Gastroesophageal sphincter (tissue), 4 donors: ENCODE results near the gene NAA25. TPM values are rescaled to one million over a fixed set of nuclear protein-coding genes. Genes with fewer than 3 reads are reported as not detected.
A peak's percentile ranks its signal among the peaks of the same experiment; 100 is the strongest.
"Not testable (repeated sequence)": the region's sequence is repeated elsewhere in the genome, so short reads cannot be mapped to it uniquely, and the experiment has no call there.

Source experiments
- ATAC-seq: fragments of 150-250 bp; one replicate; pipeline ENCODE4 v1.9.1; 2016; ENCODE audit warnings: mild to moderate bottlenecking, moderate library complexity
- H3K27ac ChIP-seq, 4 donors: fragments of 200-600 bp; sonication (generic) in 3 of 4; 1 replicate in 3 of 4; 2 replicates in 1 of 4; pipeline ENCODE4 v1.5.1; 2016 to 2019
- H3K27me3 ChIP-seq: fragments of 200-600 bp; sonication (generic); one replicate; pipeline ENCODE4 v1.5.1; 2019
- H3K36me3 ChIP-seq, 2 donors: fragments of 200-600 bp; sonication (generic); one replicate each; pipeline ENCODE4 v1.5.1; 2019; ENCODE audit warnings: control low read depth in 1 of 2
- H3K4me1 ChIP-seq, 3 donors: fragments of 200-600 bp; sonication (generic); 1 replicate in 2 of 3; 2 replicates in 1 of 3; pipeline ENCODE4 v1.5.1; 2016 to 2019; ENCODE audit warnings: control low read depth in 2 of 3
- H3K4me3 ChIP-seq, 2 donors: fragments of 200-600 bp; sonication (generic); one replicate each; pipeline ENCODE4 v1.5.1; 2019; ENCODE audit warnings: mild to moderate bottlenecking in 1 of 2, moderate library complexity in 1 of 2
- H3K9me3 ChIP-seq, 3 donors: fragments of 200-600 bp; sonication (generic); one replicate each; pipeline ENCODE4 v1.5.1; 2017 to 2019; ENCODE audit warnings: control low read depth in 2 of 3
- CTCF ChIP-seq, 4 experiments: fragments of 200-600 bp in 2 of 4; fragments of 450-650 bp in 2 of 4; sonication (generic) in 1 of 4; IDR thresholded peaks; one replicate each; pipeline ENCODE4 v1.5.1; 2017 to 2019; ENCODE audit warnings: antibody characterized with exemption in 4 of 4, mild to moderate bottlenecking in 2 of 4, moderate library complexity in 2 of 4
- EP300 ChIP-seq: sonication (generic); formaldehyde crosslinking; IDR thresholded peaks from one replicate; pipeline ENCODE4 v1.6.1; 2017; ENCODE audit warnings: antibody characterized with exemption, mild to moderate bottlenecking
- POLR2A ChIP-seq, 2 donors: fragments of 450-650 bp; IDR thresholded peaks; one replicate each; pipeline ENCODE4 v1.6.1; 2017; ENCODE audit warnings: antibody characterized with exemption in 2 of 2, mild to moderate bottlenecking in 2 of 2, moderate library complexity in 1 of 2
- POLR2AphosphoS5 ChIP-seq: sonication (generic); formaldehyde crosslinking; IDR thresholded peaks from one replicate; pipeline ENCODE4 v1.6.1; 2017; ENCODE audit warnings: antibody characterized with exemption
- WGBS, 2 donors: methylation state at CpG; one replicate each; pipeline ENCODE4 v1.1.5; 2018; ENCODE audit warnings: low coverage in 1 of 2; 5-methylcytosine and 5-hydroxymethylcytosine counted together
- total RNA-seq, 4 donors: library from RNA; depleted of rRNA; stranded (reverse); fragments of >200 nt; gene quantifications; one replicate each; pipeline ENCODE4 v1.1.0, GENCODE V29; 2016

The NAA25 gene
- total RNA-seq, 4 donors from 2014 or later, result 11.1 to 22.6 (median 17.3) TPM

GRCh38 chr12:112116232-112117060 lies 7.9 kb upstream of the NAA25 start:
- peaks cover 0 to 5% (median under 1%) of the 10 kb centered on the region in 3 donors for H3K4me1 ChIP-seq
- WGBS, 2 donors, result 20 to 55% methylated on average over 3 to 4 of the region's 7 CpGs
- H3K36me3 ChIP-seq, result no peaks in the 10 kb centered on the region
- ATAC-seq, result peak; percentile 81
- TF ChIP-seq EP300 (no peak), POLR2AphosphoS5 (no peak), CTCF (IDR thresholded peaks at IDR 0.05) (no peak), POLR2A (IDR thresholded peaks at IDR 0.05) (no peak)
- H3K4me3 ChIP-seq, result no peak overlapping the region
- peak overlapping the region in 3 of 4 donors; percentile 31 to 61 (median 38) for H3K27ac ChIP-seq
- H3K27me3 ChIP-seq, result no peaks in the 10 kb centered on the region
- H3K9me3 ChIP-seq, result no peaks in the 10 kb centered on the region

DNA sequence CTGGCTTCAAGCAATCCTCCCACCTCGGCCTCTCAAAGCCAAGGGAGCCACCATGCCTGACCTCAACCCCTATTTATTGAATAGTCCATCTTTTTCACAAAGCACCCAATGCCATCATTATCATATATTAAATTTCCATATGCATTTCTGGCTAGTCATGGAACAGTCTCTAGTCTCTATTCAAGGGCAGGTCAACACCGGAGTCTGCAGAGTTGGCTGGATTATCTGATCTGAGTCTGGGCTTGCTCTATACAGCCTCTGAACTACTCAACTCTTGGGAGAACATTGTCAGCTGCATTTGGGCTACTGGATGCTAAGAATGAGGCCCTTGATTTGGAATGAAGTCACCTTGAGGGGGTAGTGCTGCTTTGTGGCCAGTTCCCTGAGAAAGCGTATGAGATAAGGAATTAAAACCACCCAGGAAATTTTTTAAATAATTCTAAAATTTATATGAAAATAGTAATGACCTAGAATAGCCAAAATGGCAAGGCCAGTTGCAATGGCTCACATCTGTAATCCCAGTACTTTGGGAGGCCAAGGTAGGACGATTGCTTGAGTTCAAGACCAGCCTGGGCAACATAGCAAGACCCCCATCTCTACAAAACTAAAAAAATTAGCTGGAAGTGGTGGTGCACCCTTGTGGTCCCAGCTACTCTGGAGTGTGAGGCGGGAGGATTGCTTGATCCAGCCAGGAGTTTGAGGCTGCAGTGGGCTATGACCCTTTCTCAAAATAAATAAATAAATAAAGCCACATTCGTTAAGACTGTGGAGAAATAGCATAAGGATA lies 6.9 kb upstream of the NAA25 start:
- H3K4me3 ChIP-seq, result no peak overlapping the region
- H3K27ac ChIP-seq, result no peak overlapping the region
- 87 to 89% methylated on average over 4 to 6 of the region's 6 CpGs for WGBS, 2 donors
- H3K27me3 ChIP-seq, result no peaks in the 10 kb centered on the region
- H3K9me3 ChIP-seq, result no peaks in the 10 kb centered on the region
- H3K36me3 ChIP-seq, result no peaks in the 10 kb centered on the region
- ATAC-seq, result no peak
- TF ChIP-seq POLR2A (IDR thresholded peaks at IDR 0.05), result no peak
- TF ChIP-seq POLR2AphosphoS5, result no peak
- TF ChIP-seq CTCF (IDR thresholded peaks at IDR 0.05), result no peak
- no peak for TF ChIP-seq EP300
- H3K4me1 ChIP-seq, result no peaks in the 10 kb centered on the region

DNA sequence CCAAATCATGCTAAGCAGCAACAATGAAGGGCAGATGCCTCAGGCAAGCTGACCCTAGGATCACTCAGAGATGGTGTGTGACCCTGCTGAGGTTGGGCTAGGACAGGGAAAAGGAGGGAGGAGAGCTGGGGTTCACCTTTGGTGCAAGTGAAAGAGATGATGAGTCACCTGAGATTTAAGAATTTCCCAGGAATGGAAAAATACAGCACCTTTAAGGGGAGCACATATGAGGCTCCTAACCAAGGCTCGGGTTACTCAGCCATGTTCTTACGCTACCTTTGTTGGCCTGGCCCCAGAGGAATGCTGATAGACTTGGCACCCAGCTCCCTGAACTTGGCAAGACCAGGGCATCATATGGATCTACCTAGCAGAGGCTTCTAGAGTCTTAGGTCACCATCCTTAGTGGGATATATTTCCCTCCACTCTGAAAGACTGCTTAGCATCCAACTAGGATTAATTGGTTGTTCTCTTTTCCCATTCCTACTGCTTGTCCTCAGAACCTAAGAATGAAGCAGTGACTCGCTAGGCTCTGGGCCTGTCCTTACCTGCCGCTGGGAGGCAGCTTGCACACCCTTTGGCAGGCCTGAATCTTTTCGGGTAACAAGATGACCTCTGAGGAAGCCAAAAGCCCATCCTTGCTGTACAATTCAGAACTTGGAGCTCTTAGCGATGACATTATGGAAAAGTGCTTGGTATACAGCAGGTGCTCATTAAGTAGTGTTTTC lies 4.0 kb upstream of the NAA25 start:
- TF ChIP-seq POLR2AphosphoS5, result no peak
- TF ChIP-seq CTCF (IDR thresholded peaks at IDR 0.05), result no peak
- no peak for TF ChIP-seq EP300
- no peak for TF ChIP-seq POLR2A (IDR thresholded peaks at IDR 0.05)
- no peak for ATAC-seq
- Histone ChIP-seq H3K27me3 (no peaks in the 10 kb centered on the region), H3K27ac (no peak overlapping the region), H3K9me3 (no peaks in the 10 kb centered on the region), H3K36me3 (no peaks in the 10 kb centered on the region), H3K4me1 (peaks cover 0 to 16% (median 3%) of the 10 kb centered on the region in 3 donors), H3K4me3 (no peak overlapping the region)
- WGBS, 2 donors, result 85% methylated on average over 5 of the region's 6 CpGs

DNA sequence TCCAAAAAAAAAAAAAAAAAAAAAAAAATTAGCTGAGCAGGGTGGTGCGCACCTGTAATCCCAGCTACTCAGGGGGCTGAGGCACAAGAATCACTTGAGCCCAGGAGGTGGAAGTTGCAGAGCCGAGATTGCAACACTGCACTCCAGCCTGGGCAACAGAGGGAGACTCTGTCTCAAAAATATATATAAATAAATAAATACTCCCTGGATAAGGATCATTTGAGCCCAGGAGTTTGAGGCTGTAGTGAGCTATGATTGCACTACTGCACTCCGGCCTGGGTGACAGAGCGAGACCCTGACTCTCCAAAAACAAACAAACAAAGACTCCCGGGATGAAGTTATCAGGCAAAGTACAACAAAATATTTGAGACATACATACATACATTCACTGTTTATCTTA lies 3.3 kb upstream of the NAA25 start:
- Histone ChIP-seq H3K27me3 (no peaks in the 10 kb centered on the region), H3K27ac (no peak overlapping the region), H3K4me3 (no peak overlapping the region), H3K4me1 (peaks cover 0 to 22% (median 6%) of the 10 kb centered on the region in 3 donors), H3K9me3 (no peaks in the 10 kb centered on the region), H3K36me3 (no peaks in the 10 kb centered on the region)
- 68 to 75% methylated on average over 5 of the region's 5 CpGs for WGBS, 2 donors
- no peak for ATAC-seq
- peak in 1 of 4 experiments; percentile 11 for TF ChIP-seq CTCF (IDR thresholded peaks at IDR 0.05)
- TF ChIP-seq EP300, result no peak
- no peak for TF ChIP-seq POLR2AphosphoS5
- no peak for TF ChIP-seq POLR2A (IDR thresholded peaks at IDR 0.05)

DNA sequence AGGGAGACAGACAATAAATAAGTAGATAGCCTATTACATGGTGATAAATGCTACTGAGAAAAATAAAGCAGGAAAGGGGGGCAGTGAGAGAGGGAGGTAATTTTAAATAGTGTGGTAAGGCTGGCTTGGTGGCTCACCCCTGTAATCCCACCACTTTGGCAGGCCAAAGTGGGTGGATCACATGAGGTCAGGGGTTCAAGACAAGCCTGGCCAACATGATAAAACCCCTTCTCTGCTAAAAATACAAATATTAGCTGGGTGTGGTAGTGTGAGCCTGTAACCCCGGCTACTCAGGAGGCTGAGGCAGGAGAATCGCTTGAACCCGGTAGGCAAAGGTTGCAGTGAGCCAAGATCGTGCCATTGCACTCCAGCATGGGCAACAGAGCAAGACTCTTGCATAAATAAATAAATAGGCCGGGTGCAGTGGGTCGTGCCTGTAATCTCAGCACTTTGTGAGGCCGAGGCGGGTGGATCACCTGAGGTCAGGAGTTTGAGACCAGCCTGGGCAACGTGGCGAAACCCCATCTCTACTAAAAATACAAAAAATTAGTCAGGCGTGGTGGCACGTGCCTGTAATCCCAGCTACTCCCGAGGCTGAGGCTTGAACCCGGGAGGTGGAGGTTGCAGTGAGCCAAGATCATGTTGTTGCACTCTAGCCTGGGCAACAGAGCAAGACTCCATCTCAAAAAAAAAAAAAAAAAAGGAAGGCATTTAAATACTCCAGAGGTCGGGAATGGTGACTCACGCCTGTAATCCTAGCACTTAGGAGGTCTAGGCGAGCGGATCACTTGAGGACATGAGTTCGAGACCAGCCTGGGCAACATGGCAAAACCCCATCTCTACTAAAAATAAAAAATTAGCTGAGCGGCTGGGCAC lies 2.4 kb upstream of the NAA25 start:
- not testable (repeated sequence) for H3K27ac ChIP-seq, ATAC-seq, H3K36me3 ChIP-seq, H3K27me3 ChIP-seq, H3K9me3 ChIP-seq, H3K4me3 ChIP-seq
- peaks cover 0 to 31% (median 13%) of the 10 kb centered on the region in 3 donors for H3K4me1 ChIP-seq
- WGBS, 2 donors, result 77 to 87% methylated on average over 4 to 16 of the region's 20 CpGs
